Keratinocyte (primary cell): Measurements from ENCODE around the gene C9orf43. TPM values are rescaled to one million over a fixed set of nuclear protein-coding genes. Genes with fewer than 3 reads are reported as not detected.

ENCODE experiments used
- DNase-seq: peaks from one replicate; pipeline ENCODE4 v3.0.0-alpha.2; 2011; ENCODE audit warnings: low read depth, missing footprints, low spot score
- FAIRE-seq: peaks from 2 replicates; lab custom pipeline; 2011; peaks lifted over from hg19 to GRCh38; lab: Jason Lieb, UNC
- H2AFZ ChIP-seq: 2 replicates; pipeline ENCODE4 v1.6.0; 2012; ENCODE audit warnings: low read length, control low read depth, inconsistent platforms; ENCODE audit not compliant: control insufficient read depth
- H3K27ac ChIP-seq: 2 replicates; pipeline ENCODE4 v1.5.1; 2011; ENCODE audit warnings: low read length; ENCODE audit not compliant: control insufficient read depth, insufficient read depth
- H3K27me3 ChIP-seq: 3 replicates; pipeline ENCODE4 v1.6.0; 2011; ENCODE audit warnings: low read length; ENCODE audit not compliant: control insufficient read depth, insufficient read depth; ENCODE audit errors: extremely low read depth
- H3K36me3 ChIP-seq, 2 experiments: 2 replicates in 1 of 2; 3 replicates in 1 of 2; pipeline ENCODE4 v1.5.1; 2011; ENCODE audit warnings: low read length in 2 of 2, mild to moderate bottlenecking in 1 of 2; ENCODE audit not compliant: control insufficient read depth in 2 of 2, insufficient read depth in 2 of 2; ENCODE audit errors: extremely low read depth in 1 of 2
- H3K4me1 ChIP-seq: 3 replicates; pipeline ENCODE4 v1.5.1; 2011; ENCODE audit warnings: low read length; ENCODE audit not compliant: control insufficient read depth, insufficient read depth; ENCODE audit errors: extremely low read depth
- H3K4me2 ChIP-seq: 3 replicates; pipeline ENCODE4 v1.6.0; 2011; ENCODE audit warnings: low read depth, low read length; ENCODE audit not compliant: control insufficient read depth, insufficient read depth; ENCODE audit errors: extremely low read depth
- H3K4me3 ChIP-seq, 3 experiments: fragments of 200-600 bp in 1 of 3; sonication (generic) in 1 of 3; 2 replicates in 2 of 3; 3 replicates in 1 of 3; pipeline ENCODE4 v1.5.1; 2011 to 2016; ENCODE audit warnings: low read length in 3 of 3, mild to moderate bottlenecking in 3 of 3, control low read depth in 2 of 3, inconsistent platforms in 1 of 3, low read depth in 1 of 3, mixed read lengths in 1 of 3, mixed run types in 1 of 3, moderate library complexity in 1 of 3; ENCODE audit not compliant: control insufficient read depth in 2 of 3, insufficient read depth in 2 of 3; ENCODE audit errors: extremely low read depth in 1 of 3
- H3K79me2 ChIP-seq: 2 replicates; pipeline ENCODE4 v1.6.0; 2012; ENCODE audit warnings: low read length; ENCODE audit not compliant: control insufficient read depth, insufficient read depth
- H3K9ac ChIP-seq: 3 replicates; pipeline ENCODE4 v1.6.0; 2011; ENCODE audit warnings: low read length; ENCODE audit not compliant: control insufficient read depth, insufficient read depth; ENCODE audit errors: extremely low read depth
- H3K9me1 ChIP-seq: 3 replicates; pipeline ENCODE4 v1.6.0; 2011; ENCODE audit warnings: low read length; ENCODE audit not compliant: control insufficient read depth, insufficient read depth; ENCODE audit errors: extremely low read depth
- H3K9me3 ChIP-seq: 2 replicates; pipeline ENCODE4 v1.5.1; 2012; ENCODE audit warnings: low read depth, low read length; ENCODE audit not compliant: control insufficient read depth
- H4K20me1 ChIP-seq: 3 replicates; pipeline ENCODE4 v1.6.0; 2011; ENCODE audit warnings: low read length; ENCODE audit not compliant: control insufficient read depth, insufficient read depth; ENCODE audit errors: extremely low read depth
- CTCF ChIP-seq, 3 experiments: IDR thresholded peaks in 1 of 3; conservative IDR thresholded peaks in 1 of 3; optimal IDR thresholded peaks in 1 of 3; 2 replicates in 2 of 3; 3 replicates in 1 of 3; pipeline versions ENCODE3 to v1.5.1; 2011; ENCODE audit warnings: low read length in 3 of 3, mild to moderate bottlenecking in 3 of 3, moderate library complexity in 2 of 3, control low read depth in 1 of 3, inconsistent platforms in 1 of 3; ENCODE audit not compliant: insufficient read depth in 2 of 3; ENCODE audit errors: extremely low read depth in 1 of 3
- EZH2 ChIP-seq: IDR thresholded peaks from one replicate; pipeline ENCODE4 v1.6.1; 2012; ENCODE audit warnings: inconsistent platforms, mild to moderate bottlenecking, low read length, moderate library complexity
- dilution Hi-C: fragments of 300-500 bp; cut with MboI; formaldehyde crosslinking; loops from one replicate; pipeline ENCODE4 v1.7.0; 2020; ENCODE audit warnings: low sequenced_read_pairs; ENCODE audit not compliant: extremely low pct_ligation_motif_present
- polyA plus RNA-seq, 5 experiments: library from polyadenylated mRNA; depleted of rRNA in 3 of 5; stranded (reverse) in 3 of 5; stranded (forward) in 1 of 5; unstranded in 1 of 5; fragments of >200 nt; gene quantifications; 1 replicate in 1 of 5; 2 replicates in 3 of 5; 3 replicates in 1 of 5; pipeline versions ENCODE4 v1.2.1 to v1.2.3, GENCODE V29; 2011 to 2012; ENCODE audit warnings: missing spikeins in 2 of 5, low read depth in 1 of 5, low replicate concordance in 1 of 5

Gene C9orf43
- polyA plus RNA-seq, 1 donor (not counting 4 experiments of a cell fraction or from before 2014, with no cell fraction given): 0.75 TPM

DNA sequence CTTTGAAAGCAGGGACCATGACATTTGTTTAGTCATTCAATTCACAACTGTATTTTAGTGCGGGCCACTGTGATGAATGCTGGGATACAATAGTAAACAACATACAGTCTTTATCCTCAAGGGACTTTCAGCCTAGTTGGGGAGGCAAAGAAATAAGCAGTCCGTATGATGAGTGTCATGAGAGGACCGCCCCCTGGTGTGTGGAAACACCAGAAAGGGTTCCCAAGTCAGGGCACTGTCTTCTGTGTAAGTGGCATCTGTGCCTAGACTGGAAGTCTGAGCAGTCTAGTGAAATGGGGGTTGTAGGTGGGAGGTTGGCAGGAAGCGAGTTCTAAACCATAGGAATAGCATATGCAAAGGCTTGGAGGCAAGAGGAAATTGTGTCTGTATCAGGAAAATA is 6.8 kb downstream of the C9orf43 start:
- Histone ChIP-seq H3K79me2 (no peaks in the 10 kb centered on the region), H2AFZ (no peak overlapping the region), H3K4me1 (no peaks in the 10 kb centered on the region), H3K9me3 (no peaks in the 10 kb centered on the region), H4K20me1 (no peaks in the 10 kb centered on the region), H3K36me3 (no peaks in the 10 kb centered on the region), H3K9me1 (no peaks in the 10 kb centered on the region), H3K4me3 (no peak overlapping the region), H3K27ac (no peak overlapping the region), H3K4me2 (no peak overlapping the region), H3K9ac (no peak overlapping the region), H3K27me3 (no peaks in the 10 kb centered on the region)
- TF ChIP-seq CTCF (optimal IDR thresholded peaks at IDR 0.05 in 1 of 3, IDR thresholded peaks at IDR 0.05 in 1 of 3, conservative IDR thresholded peaks at IDR 0.05 in 1 of 3; ENCODE audit: extremely low read depth in 1 of 3, insufficient read depth in 2 of 3, low read length in 3 of 3) (no peak), EZH2 (no peak)
- dilution Hi-C loops: no loop called here
- DNase-seq (no peak), FAIRE-seq (no peak)

DNA sequence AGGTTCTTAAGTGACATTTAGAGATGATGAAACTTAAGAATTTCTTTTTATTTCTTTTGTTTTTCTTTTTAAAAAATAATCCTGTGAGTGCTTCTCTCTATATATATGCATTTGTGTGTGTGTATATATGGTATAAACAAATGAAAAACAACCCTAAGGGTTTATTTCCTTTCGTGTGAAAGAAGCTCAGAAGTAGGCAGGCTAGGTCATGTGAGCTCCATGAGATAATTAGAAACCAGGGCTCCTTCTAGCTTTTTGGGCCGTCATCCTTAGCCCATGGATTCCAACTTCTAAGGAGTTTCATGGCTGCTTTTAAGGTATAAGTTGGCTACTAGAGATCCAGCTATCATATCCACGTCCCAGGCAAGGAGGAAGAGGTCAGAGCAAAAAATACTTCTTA is 11.2 kb downstream of the C9orf43 start:
- Histone ChIP-seq H4K20me1 (no peaks in the 10 kb centered on the region), H3K4me2 (no peak overlapping the region), H3K9me1 (no peaks in the 10 kb centered on the region), H3K79me2 (no peaks in the 10 kb centered on the region), H3K9me3 (no peaks in the 10 kb centered on the region), H3K4me3 (no peak overlapping the region), H3K27ac (no peak overlapping the region), H3K9ac (no peak overlapping the region), H3K36me3 (no peaks in the 10 kb centered on the region), H2AFZ (no peak overlapping the region), H3K27me3 (no peaks in the 10 kb centered on the region), H3K4me1 (no peaks in the 10 kb centered on the region)
- no peak for TF ChIP-seq EZH2
- TF ChIP-seq CTCF (optimal IDR thresholded peaks at IDR 0.05 in 1 of 3, IDR thresholded peaks at IDR 0.05 in 1 of 3, conservative IDR thresholded peaks at IDR 0.05 in 1 of 3; ENCODE audit: extremely low read depth in 1 of 3, insufficient read depth in 2 of 3, low read length in 3 of 3): no peak
- dilution Hi-C loops: loop anchor here (10.0 kb wide), 1 partner anchor 227 kb away; no protein-coding TSS in a partner anchor
- DNase-seq: no peak
- FAIRE-seq: no peak
